ENCODE data around the gene TMEM258. TPM values are rescaled to one million over a fixed set of nuclear protein-coding genes. Genes with fewer than 3 reads are reported as not detected.
A peak's percentile ranks its signal among the peaks of the same experiment; 100 is the strongest.

TMEM258 gene
- total RNA-seq, 1 donor from 2014 or later, result 71.4 TPM

GRCh38 chr11:61799665-61800284 lies 7.4 kb upstream of the TMEM258 start:
- Histone ChIP-seq H3K4me1 (no peaks in the 10 kb centered on the region), H3K9ac (no peak overlapping the region), H3K9me3 (ENCODE audit: low read depth) (no peaks in the 10 kb centered on the region), H3K27ac (peak overlapping the region; percentile 7), H3K36me3 (no peaks in the 10 kb centered on the region), H3K27me3 (no peaks in the 10 kb centered on the region), H2AFZ (replicated peaks) (no peak overlapping the region), H3K4me3 (no peak overlapping the region), H3K79me2 (ENCODE audit: low read depth) (peaks cover 52% of the 10 kb centered on the region), H3K4me2 (no peak overlapping the region), H4K20me1 (ENCODE audit: low read depth) (peaks cover 10% of the 10 kb centered on the region), H3F3A (ENCODE audit: low read depth) (peaks cover 70% of the 10 kb centered on the region)
- peaks cover 10% of the 10 kb centered on the region for H3K27me3 Mint-ChIP-seq (ENCODE audit: insufficient read depth, low read depth)
- H3K27ac Mint-ChIP-seq, result no peak overlapping the region
- H3K9me3 Mint-ChIP-seq, result no peaks in the 10 kb centered on the region
- H3K4me3 Mint-ChIP-seq, result no peak overlapping the region
- H3K36me3 Mint-ChIP-seq, result peaks cover 47% of the 10 kb centered on the region
- DNase-seq (ENCODE audit: low spot score), result no peak
- H3K4me1 Mint-ChIP-seq, result peaks cover 13% of the 10 kb centered on the region
- TF ChIP-seq EZH2phosphoT487 (IDR thresholded peaks at IDR 0.05), result no peak
- no peak for TF ChIP-seq EZH2 (IDR thresholded peaks at IDR 0.05)
- no peak for TF ChIP-seq CTCF (IDR thresholded peaks at IDR 0.05)

GRCh38 chr11:61797263-61797944 lies 5.0 kb upstream of the TMEM258 start:
- Mint-ChIP-seq H3K36me3 (peaks cover 31% of the 10 kb centered on the region), H3K27ac (peak overlapping the region; percentile 38), H3K4me1 (peaks cover 23% of the 10 kb centered on the region), H3K9me3 (no peaks in the 10 kb centered on the region), H3K27me3 (ENCODE audit: insufficient read depth, low read depth) (peaks cover 11% of the 10 kb centered on the region), H3K4me3 (no peak overlapping the region)
- no peaks in the 10 kb centered on the region for H3K27me3 ChIP-seq
- H3K4me2 ChIP-seq, result no peak overlapping the region
- TF ChIP-seq EZH2 (IDR thresholded peaks at IDR 0.05) (no peak), CTCF (IDR thresholded peaks at IDR 0.05) (peak; percentile 94)
- no peak overlapping the region for H3K4me3 ChIP-seq
- H3K9ac ChIP-seq, result no peak overlapping the region
- no peaks in the 10 kb centered on the region for H3K36me3 ChIP-seq
- no peaks in the 10 kb centered on the region for H3K9me3 ChIP-seq (ENCODE audit: low read depth)
- H3K4me1 ChIP-seq, result peaks cover 13% of the 10 kb centered on the region
- H3K79me2 ChIP-seq (ENCODE audit: low read depth), result peaks cover 72% of the 10 kb centered on the region
- no peak overlapping the region for H2AFZ ChIP-seq (replicated peaks)
- peaks cover 22% of the 10 kb centered on the region for H4K20me1 ChIP-seq (ENCODE audit: low read depth)
- no peak overlapping the region for H3K27ac ChIP-seq
- DNase-seq (ENCODE audit: low spot score), result peak; percentile 78
- H3F3A ChIP-seq (ENCODE audit: low read depth), result peaks cover 83% of the 10 kb centered on the region

GRCh38 chr11:61795876-61796526 lies 3.6 kb upstream of the TMEM258 start:
- H3K9me3 Mint-ChIP-seq, result no peaks in the 10 kb centered on the region
- no peaks in the 10 kb centered on the region for H3K36me3 ChIP-seq
- no peak overlapping the region for H3K27ac Mint-ChIP-seq
- H3K4me1 ChIP-seq, result peaks cover 19% of the 10 kb centered on the region
- H3K27me3 Mint-ChIP-seq (ENCODE audit: insufficient read depth, low read depth), result peaks cover 11% of the 10 kb centered on the region
- no peak overlapping the region for H2AFZ ChIP-seq (replicated peaks)
- no peaks in the 10 kb centered on the region for H3K27me3 ChIP-seq
- DNase-seq (ENCODE audit: low spot score), result no peak
- no peak overlapping the region for H3K27ac ChIP-seq
- peaks cover 78% of the 10 kb centered on the region for H3F3A ChIP-seq (ENCODE audit: low read depth)
- TF ChIP-seq CTCF (IDR thresholded peaks at IDR 0.05) (no peak), EZH2 (IDR thresholded peaks at IDR 0.05) (no peak), EZH2phosphoT487 (IDR thresholded peaks at IDR 0.05) (no peak)
- H3K4me2 ChIP-seq, result no peak overlapping the region
- H3K36me3 Mint-ChIP-seq, result peaks cover 26% of the 10 kb centered on the region
- peaks cover 22% of the 10 kb centered on the region for H4K20me1 ChIP-seq (ENCODE audit: low read depth)
- no peaks in the 10 kb centered on the region for H3K9me3 ChIP-seq (ENCODE audit: low read depth)
- peaks cover 86% of the 10 kb centered on the region for H3K79me2 ChIP-seq (ENCODE audit: low read depth)
- peaks cover 29% of the 10 kb centered on the region for H3K4me1 Mint-ChIP-seq
- no peak overlapping the region for H3K9ac ChIP-seq
- H3K4me3 Mint-ChIP-seq, result no peak overlapping the region
- no peak overlapping the region for H3K4me3 ChIP-seq

Measured in neural progenitor cell (in vitro differentiated cells).